Activated CD8-positive, alpha-beta memory T cell treated with anti-CD3 and anti-CD28 coated beads, Interleukin-2, amount 10 ng/mL, durations not matched to agents 7 days and 5 days (primary cell): ENCODE data around the gene BCL11B. TPM values are rescaled to one million over a fixed set of nuclear protein-coding genes. Genes with fewer than 3 reads are reported as not detected.
A peak's percentile ranks its signal among the peaks of the same experiment; 100 is the strongest.

Experiments used
- ATAC-seq: fragments of 150-1000 bp; cut with Tn5 transposase; one replicate; pipeline ENCODE4 v1.10.0; 2021; ENCODE audit warnings: moderate library complexity
- CTCF ChIA-PET: fragments of 350-600 bp; sonication (Branson Sonifier 250); formaldehyde crosslinking; loops from one replicate; lab custom pipeline; 2021; ENCODE audit warnings: antibody characterized with exemption; lab: Charles Lee
- DNase-seq: peaks from one replicate; pipeline ENCODE4 v3.0.0-alpha.2; 2020
- H3K27ac Mint-ChIP-seq: one replicate; pipeline ENCODE4 v1.8.0; 2021; ENCODE audit warnings: mild to moderate bottlenecking, mixed read lengths
- H3K27me3 Mint-ChIP-seq: one replicate; pipeline ENCODE4 v1.8.0; 2021; ENCODE audit warnings: mixed read lengths
- H3K36me3 Mint-ChIP-seq: one replicate; pipeline ENCODE4 v1.8.0; 2021; ENCODE audit warnings: mild to moderate bottlenecking, mixed read lengths
- H3K4me1 Mint-ChIP-seq: one replicate; pipeline ENCODE4 v1.8.0; 2021; ENCODE audit warnings: mixed read lengths
- H3K4me3 Mint-ChIP-seq: one replicate; pipeline ENCODE4 v1.8.0; 2021; ENCODE audit warnings: mild to moderate bottlenecking, moderate library complexity, mixed read lengths
- H3K9me3 Mint-ChIP-seq: one replicate; pipeline ENCODE4 v1.8.0; 2022; ENCODE audit warnings: low read depth, mixed read lengths
- total RNA-seq, 2 experiments: library from RNA; stranded (reverse); gene quantifications; one replicate each; pipeline ENCODE4 v1.2.3, GENCODE V29; 2021

Gene BCL11B
- total RNA-seq, 2 experiments from 2014 or later, result 53.0 to 66.2 TPM

- Mint-ChIP-seq H3K27me3 (no peaks in the 10 kb centered on the region), H3K9me3 (no peaks in the 10 kb centered on the region), H3K27ac (peak overlapping the region; percentile 96), H3K36me3 (peaks cover 65% of the 10 kb centered on the region), H3K4me3 (peak overlapping the region; percentile 67), H3K4me1 (peaks cover 93% of the 10 kb centered on the region)
- ATAC-seq (no peak), DNase-seq (no peak)
- CTCF ChIA-PET, result interaction anchor here (0.6 to 3.0 kb wide), 8 partner anchors 10 to 63 kb away, joined by 3 to 18 read pairs (median 7); no protein-coding TSS in a partner anchor
Observed at GRCh38 chr14:99253890-99254289, 18.1 kb downstream of the BCL11B start.

GRCh38 chr14:99252940-99253868 is 18.8 kb downstream of the BCL11B start:
- H3K27ac Mint-ChIP-seq, result peak overlapping the region; percentile 96
- peak; percentile 78 for DNase-seq
- peak overlapping the region; percentile 67 for H3K4me3 Mint-ChIP-seq
- H3K27me3 Mint-ChIP-seq, result no peaks in the 10 kb centered on the region
- peaks cover 95% of the 10 kb centered on the region for H3K4me1 Mint-ChIP-seq
- CTCF ChIA-PET, result interaction anchor here (0.6 to 3.0 kb wide), 11 partner anchors 8 to 63 kb away, joined by 3 to 18 read pairs (median 4); no protein-coding TSS in a partner anchor
- no peaks in the 10 kb centered on the region for H3K9me3 Mint-ChIP-seq
- peaks cover 67% of the 10 kb centered on the region for H3K36me3 Mint-ChIP-seq
- peak; percentile 33 for ATAC-seq

GRCh38 chr14:99252443-99252939 is 19.5 kb downstream of the BCL11B start:
- peaks cover 65% of the 10 kb centered on the region for H3K36me3 Mint-ChIP-seq
- peak overlapping the region; percentile 96 for H3K27ac Mint-ChIP-seq
- no peak for DNase-seq
- no peaks in the 10 kb centered on the region for H3K9me3 Mint-ChIP-seq
- H3K27me3 Mint-ChIP-seq, result no peaks in the 10 kb centered on the region
- H3K4me3 Mint-ChIP-seq, result peak overlapping the region; percentile 67
- peaks cover 95% of the 10 kb centered on the region for H3K4me1 Mint-ChIP-seq
- ATAC-seq, result no peak
- CTCF ChIA-PET, result interaction anchor here (0.8 to 1.6 kb wide), 4 partner anchors 8 to 20 kb away, joined by 3 to 4 read pairs (median 3); no protein-coding TSS in a partner anchor

GRCh38 chr14:99251721-99252120 is 20.3 kb downstream of the BCL11B start:
- peaks cover 60% of the 10 kb centered on the region for H3K36me3 Mint-ChIP-seq
- CTCF ChIA-PET, result interaction anchor here (0.8 to 1.6 kb wide), 3 partner anchors 10 to 19 kb away, joined by 3 to 4 read pairs (median 3); no protein-coding TSS in a partner anchor

GRCh38 chr14:99250636-99251208 is 21.3 kb downstream of the BCL11B start:
- H3K9me3 Mint-ChIP-seq, result no peaks in the 10 kb centered on the region
- no peaks in the 10 kb centered on the region for H3K27me3 Mint-ChIP-seq
- H3K27ac Mint-ChIP-seq, result peak overlapping the region; percentile 96
- peaks cover 88% of the 10 kb centered on the region for H3K4me1 Mint-ChIP-seq
- peaks cover 52% of the 10 kb centered on the region for H3K36me3 Mint-ChIP-seq
- DNase-seq, result no peak
- CTCF ChIA-PET, result interaction anchor here (0.8 to 5.6 kb wide), 7 partner anchors 10 to 25 kb away, joined by 3 to 45 read pairs (median 12); no protein-coding TSS in a partner anchor
- H3K4me3 Mint-ChIP-seq, result peak overlapping the region; percentile 60
- ATAC-seq, result no peak

More at GRCh38 chr14:99251721-99252120, 20.3 kb downstream of the BCL11B start:
- ATAC-seq (no peak), DNase-seq (no peak)
- peaks cover 96% of the 10 kb centered on the region for H3K4me1 Mint-ChIP-seq
- no peaks in the 10 kb centered on the region for H3K9me3 Mint-ChIP-seq
- H3K4me3 Mint-ChIP-seq, result peak overlapping the region; percentile 60
- H3K27me3 Mint-ChIP-seq, result no peaks in the 10 kb centered on the region
- peak overlapping the region; percentile 96 for H3K27ac Mint-ChIP-seq

- Mint-ChIP-seq H3K4me1 (peaks cover 83% of the 10 kb centered on the region), H3K4me3 (peak overlapping the region; percentile 65), H3K9me3 (no peaks in the 10 kb centered on the region), H3K27ac (peak overlapping the region; percentile 96), H3K27me3 (no peaks in the 10 kb centered on the region), H3K36me3 (peaks cover 49% of the 10 kb centered on the region)
- ATAC-seq, result peak; percentile 16
- DNase-seq, result no peak
- CTCF ChIA-PET, result interaction anchor here (1.8 to 5.6 kb wide), 7 partner anchors 8 to 24 kb away, joined by 5 to 45 read pairs (median 12); no protein-coding TSS in a partner anchor
Observed at GRCh38 chr14:99249389-99249788, 22.6 kb downstream of the BCL11B start.

- peaks cover 50% of the 10 kb centered on the region for H3K36me3 Mint-ChIP-seq
- CTCF ChIA-PET, result interaction anchor here (0.6 to 5.6 kb wide), 8 partner anchors 8 to 23 kb away, joined by 4 to 45 read pairs (median 10); no protein-coding TSS in a partner anchor
- no peaks in the 10 kb centered on the region for H3K9me3 Mint-ChIP-seq
- peak overlapping the region; percentile 96 for H3K27ac Mint-ChIP-seq
- peaks cover 83% of the 10 kb centered on the region for H3K4me1 Mint-ChIP-seq
- H3K4me3 Mint-ChIP-seq, result peak overlapping the region; percentile 73
- DNase-seq (peak; percentile 74), ATAC-seq (peak; percentile 21)
- no peaks in the 10 kb centered on the region for H3K27me3 Mint-ChIP-seq
Observed at GRCh38 chr14:99248761-99249171, 23.2 kb downstream of the BCL11B start.

- DNase-seq (no peak), ATAC-seq (no peak)
- CTCF ChIA-PET, result interaction anchor here (1.4 to 20.0 kb wide), 7 partner anchors 11 to 59 kb away, joined by 3 to 395 read pairs (median 12); partner anchors contain the start of gene BCL11B
- Mint-ChIP-seq H3K27me3 (no peaks in the 10 kb centered on the region), H3K27ac (peak overlapping the region; percentile 96), H3K36me3 (peaks cover 44% of the 10 kb centered on the region), H3K4me1 (peaks cover 83% of the 10 kb centered on the region), H3K9me3 (no peaks in the 10 kb centered on the region), H3K4me3 (peak overlapping the region; percentile 73)
Observed at GRCh38 chr14:99247772-99248171, 24.2 kb downstream of the BCL11B start.

GRCh38 chr14:99247101-99247729 is 24.8 kb downstream of the BCL11B start:
- CTCF ChIA-PET, result interaction anchor here (0.7 to 20.0 kb wide), 5 partner anchors 10 to 58 kb away, joined by 3 to 395 read pairs (median 4); partner anchors contain the start of gene BCL11B
- peak overlapping the region; percentile 73 for H3K4me3 Mint-ChIP-seq
- ATAC-seq, result no peak
- no peaks in the 10 kb centered on the region for H3K9me3 Mint-ChIP-seq
- H3K27me3 Mint-ChIP-seq, result no peaks in the 10 kb centered on the region
- peaks cover 83% of the 10 kb centered on the region for H3K4me1 Mint-ChIP-seq
- H3K27ac Mint-ChIP-seq, result peak overlapping the region; percentile 96
- no peak for DNase-seq
- H3K36me3 Mint-ChIP-seq, result peaks cover 42% of the 10 kb centered on the region

GRCh38 chr14:99246536-99247097 is 25.4 kb downstream of the BCL11B start:
- peak; percentile 22 for ATAC-seq
- Mint-ChIP-seq H3K36me3 (peaks cover 39% of the 10 kb centered on the region), H3K4me3 (peak overlapping the region; percentile 73), H3K27me3 (no peaks in the 10 kb centered on the region), H3K9me3 (no peaks in the 10 kb centered on the region), H3K4me1 (peaks cover 83% of the 10 kb centered on the region), H3K27ac (peak overlapping the region; percentile 96)
- peak; percentile 73 for DNase-seq
- CTCF ChIA-PET, result interaction anchor here (0.7 to 20.0 kb wide), 5 partner anchors 9 to 58 kb away, joined by 3 to 395 read pairs (median 4); partner anchors contain the start of gene BCL11B

- Mint-ChIP-seq H3K27ac (peak overlapping the region; percentile 91), H3K4me3 (peak overlapping the region; percentile 73), H3K27me3 (no peaks in the 10 kb centered on the region), H3K9me3 (no peaks in the 10 kb centered on the region), H3K36me3 (peaks cover 36% of the 10 kb centered on the region), H3K4me1 (peaks cover 82% of the 10 kb centered on the region)
- ATAC-seq (no peak), DNase-seq (no peak)
- CTCF ChIA-PET, result interaction anchor here (0.7 to 20.0 kb wide), 7 partner anchors 7 to 21 kb away, joined by 3 to 395 read pairs (median 5); partner anchors contain the start of gene BCL11B
Observed at GRCh38 chr14:99245564-99246511, 26.2 kb downstream of the BCL11B start.
